Endothelial cell of umbilical vein (primary cell): ENCODE data around the gene NCBP1. TPM values are rescaled to one million over a fixed set of nuclear protein-coding genes. Genes with fewer than 3 reads are reported as not detected.

Source experiments
- BruUV-seq: library from RNA; stranded (reverse); fragments of 400-500 nt; replicated peaks from 2 replicates; lab custom pipeline; 2021; lab: Mats Ljungman, UMichigan
- CTCF ChIA-PET: fragments of 300-600, 350-600 bp; sonication (Branson Sonifier 250); formaldehyde crosslinking; loops from one replicate; lab custom pipeline; 2021; ENCODE audit warnings: antibody characterized with exemption, inconsistent platforms; lab: Charles Lee
- POLR2A ChIA-PET: fragments of 300-600, 350-600 bp; sonication (Branson Sonifier 250); formaldehyde crosslinking; loops from one replicate; lab custom pipeline; 2021; ENCODE audit warnings: antibody characterized with exemption, inconsistent platforms; lab: Charles Lee
- DNase-seq: peaks from one replicate; pipeline ENCODE4 v3.0.0-alpha.2; 2011; ENCODE audit warnings: low read depth, low spot score
- FAIRE-seq: peaks from 2 replicates; lab custom pipeline; 2011; peaks lifted over from hg19 to GRCh38; lab: Jason Lieb, UNC
- H2AFZ ChIP-seq: 2 replicates; pipeline ENCODE4 v1.6.0; 2012; ENCODE audit warnings: low read depth, low read length, control low read depth, inconsistent platforms
- H3K27ac ChIP-seq: 2 replicates; pipeline ENCODE4 v1.5.1; 2011; ENCODE audit warnings: low read depth, mild to moderate bottlenecking, control low read depth, low read length, moderate library complexity; ENCODE audit not compliant: insufficient read depth
- H3K27me3 ChIP-seq, 2 experiments: 2 replicates each; pipeline versions ENCODE4 v1.6.0 to v1.6.1; 2011; ENCODE audit warnings: low read length in 2 of 2, mixed read lengths in 1 of 2; ENCODE audit not compliant: control insufficient read depth in 2 of 2, insufficient read depth in 2 of 2
- H3K36me3 ChIP-seq, 2 experiments: 2 replicates in 1 of 2; 3 replicates in 1 of 2; pipeline ENCODE4 v1.5.1; 2011; ENCODE audit warnings: low read length in 2 of 2, mild to moderate bottlenecking in 1 of 2, moderate library complexity in 1 of 2; ENCODE audit not compliant: control insufficient read depth in 2 of 2, insufficient read depth in 2 of 2; ENCODE audit errors: extremely low read depth in 1 of 2
- H3K4me1 ChIP-seq: 3 replicates; pipeline ENCODE4 v1.5.1; 2011; ENCODE audit warnings: mild to moderate bottlenecking, low read length; ENCODE audit not compliant: control insufficient read depth, insufficient read depth; ENCODE audit errors: extremely low read depth
- H3K4me2 ChIP-seq: 2 replicates; pipeline ENCODE4 v1.6.1; 2011; ENCODE audit warnings: low read length, control low read depth, mixed read lengths; ENCODE audit not compliant: insufficient read depth
- H3K4me3 ChIP-seq, 3 experiments: fragments of 200-600 bp in 1 of 3; sonication (generic), shearing (Covaris generic) in 1 of 3; replicated peaks in 1 of 3; 2 replicates each; pipeline ENCODE4 v1.5.1; 2011 to 2016; ENCODE audit warnings: control low read depth in 3 of 3, low read length in 3 of 3, mild to moderate bottlenecking in 2 of 3, inconsistent platforms in 1 of 3, low read depth in 1 of 3, moderate library complexity in 1 of 3; ENCODE audit not compliant: insufficient read depth in 1 of 3
- H3K79me2 ChIP-seq: 2 replicates; pipeline ENCODE4 v1.6.0; 2012; ENCODE audit warnings: low read length, inconsistent platforms; ENCODE audit not compliant: control insufficient read depth, insufficient read depth
- H3K9ac ChIP-seq: replicated peaks from 2 replicates; pipeline ENCODE3; 2011; ENCODE audit warnings: low read length, control low read depth; ENCODE audit not compliant: insufficient read depth; ENCODE audit errors: extremely low read depth
- H3K9me1 ChIP-seq: replicated peaks from 3 replicates; pipeline ENCODE4 v1.6.0; 2011; ENCODE audit warnings: mild to moderate bottlenecking, low read length; ENCODE audit not compliant: control insufficient read depth, insufficient read depth; ENCODE audit errors: extremely low read depth
- H3K9me3 ChIP-seq: replicated peaks from 2 replicates; pipeline ENCODE4 v1.5.1; 2012; ENCODE audit warnings: low read length, inconsistent platforms; ENCODE audit not compliant: control insufficient read depth, insufficient read depth
- H4K20me1 ChIP-seq: replicated peaks from 2 replicates; pipeline ENCODE3; 2011; ENCODE audit warnings: mild to moderate bottlenecking, low read length; ENCODE audit not compliant: control insufficient read depth, insufficient read depth; ENCODE audit errors: extremely low read depth
- FOS ChIP-seq: IDR thresholded peaks from 2 replicates; pipeline ENCODE4 v1.6.1; 2011; ENCODE audit warnings: mild to moderate bottlenecking, low read length, moderate library complexity, borderline replicate concordance; ENCODE audit not compliant: insufficient read depth
- dilution Hi-C: fragments of 300-500 bp; cut with MboI; formaldehyde crosslinking; loops from one replicate; pipeline ENCODE4 v1.15.0; 2019; ENCODE audit warnings: low sequenced_read_pairs; ENCODE audit not compliant: extremely low pct_ligation_motif_present
- intact Hi-C: fragments of 100-400 bp; cut with micrococcal nuclease; formaldehyde crosslinking; loops from one replicate; pipeline ENCODE4 v1.10.0; 2022
- polyA plus RNA-seq, 4 experiments: library from polyadenylated mRNA; depleted of rRNA in 3 of 4; stranded (reverse) in 3 of 4; unstranded in 1 of 4; fragments of >200 nt; gene quantifications; 2 replicates each; pipeline versions ENCODE4 v1.2.1 to v1.2.3, GENCODE V29; 2011 to 2012; ENCODE audit warnings: missing spikeins in 1 of 4
- total RNA-seq: library from RNA; stranded (reverse); gene quantifications from 2 replicates; pipeline ENCODE4 v1.2.3, GENCODE V29; 2021
- TF ChIP-seq, protein P1 (sequence below), 2 donors: IDR thresholded peaks; 1 replicate in 1 of 2; 2 replicates in 1 of 2; pipeline ENCODE4 v1.5.1; 2011; ENCODE audit warnings: low read length in 2 of 2, mild to moderate bottlenecking in 2 of 2, moderate library complexity in 2 of 2, control low read depth in 1 of 2, inconsistent platforms in 1 of 2, low read depth in 1 of 2; ENCODE audit not compliant: insufficient read depth in 1 of 2; ENCODE audit errors: extremely low read depth in 1 of 2

The NCBP1 gene
- total and polyA plus RNA-seq, 2 donors (not counting 3 experiments of a cell fraction or from before 2014, with no cell fraction given), result 10.9 to 45.3 TPM

- no peaks in the 10 kb centered on the region for H3K36me3 ChIP-seq
- DNase-seq, result peak; percentile 69
- dilution Hi-C loops, result no loop called here
Observed at GRCh38 chr9:97710356-97711222, 77.0 kb downstream of the NCBP1 start.

More at GRCh38 chr9:97710356-97711222, 77.0 kb downstream of the NCBP1 start:
- Histone ChIP-seq H3K4me2 (no peak overlapping the region), H2AFZ (no peak overlapping the region), H4K20me1 (no peaks in the 10 kb centered on the region), H3K27ac (no peak overlapping the region), H3K79me2 (no peaks in the 10 kb centered on the region), H3K4me3 (no peak overlapping the region), H3K4me1 (no peaks in the 10 kb centered on the region), H3K27me3 (peaks cover 14 to 17% of the 10 kb centered on the region in 2 experiments), H3K9ac (no peak overlapping the region), H3K9me3 (no peaks in the 10 kb centered on the region), H3K9me1 (no peaks in the 10 kb centered on the region)
- ChIA-PET CTCF (interaction anchor here (0.6 kb wide), 1 partner anchor 31 kb away, joined by 3 read pairs; no protein-coding TSS in a partner anchor), POLR2A (no interaction called here)
- intact Hi-C loops, result loop anchor here (1.0 to 5.0 kb wide), 8 partner anchors 144 to 552 kb away; partner anchors contain the start of gene TRMO
- TF ChIP-seq, protein P1, sequence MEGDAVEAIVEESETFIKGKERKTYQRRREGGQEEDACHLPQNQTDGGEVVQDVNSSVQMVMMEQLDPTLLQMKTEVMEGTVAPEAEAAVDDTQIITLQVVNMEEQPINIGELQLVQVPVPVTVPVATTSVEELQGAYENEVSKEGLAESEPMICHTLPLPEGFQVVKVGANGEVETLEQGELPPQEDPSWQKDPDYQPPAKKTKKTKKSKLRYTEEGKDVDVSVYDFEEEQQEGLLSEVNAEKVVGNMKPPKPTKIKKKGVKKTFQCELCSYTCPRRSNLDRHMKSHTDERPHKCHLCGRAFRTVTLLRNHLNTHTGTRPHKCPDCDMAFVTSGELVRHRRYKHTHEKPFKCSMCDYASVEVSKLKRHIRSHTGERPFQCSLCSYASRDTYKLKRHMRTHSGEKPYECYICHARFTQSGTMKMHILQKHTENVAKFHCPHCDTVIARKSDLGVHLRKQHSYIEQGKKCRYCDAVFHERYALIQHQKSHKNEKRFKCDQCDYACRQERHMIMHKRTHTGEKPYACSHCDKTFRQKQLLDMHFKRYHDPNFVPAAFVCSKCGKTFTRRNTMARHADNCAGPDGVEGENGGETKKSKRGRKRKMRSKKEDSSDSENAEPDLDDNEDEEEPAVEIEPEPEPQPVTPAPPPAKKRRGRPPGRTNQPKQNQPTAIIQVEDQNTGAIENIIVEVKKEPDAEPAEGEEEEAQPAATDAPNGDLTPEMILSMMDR (IDR thresholded peaks at IDR 0.05; ENCODE audit: extremely low read depth in 1 of 2, insufficient read depth in 1 of 2, low read depth in 1 of 2, low read length in 2 of 2), result peak; percentile 73 to 76
- TF ChIP-seq FOS, result no peak
- peak; percentile 95 for FAIRE-seq
- no TSS peak for BruUV-seq
